Superior temporal gyrus (tissue), 1 donor: Measurements from ENCODE around the gene TMEM108.
A peak's percentile ranks its signal among the peaks of the same experiment; 100 is the strongest.

Experiments used
- DNase-seq: peaks from one replicate; pipeline ENCODE4 v3.0.0-alpha.2; 2016; ENCODE audit errors: extremely low spot score

TMEM108 gene

DNA sequence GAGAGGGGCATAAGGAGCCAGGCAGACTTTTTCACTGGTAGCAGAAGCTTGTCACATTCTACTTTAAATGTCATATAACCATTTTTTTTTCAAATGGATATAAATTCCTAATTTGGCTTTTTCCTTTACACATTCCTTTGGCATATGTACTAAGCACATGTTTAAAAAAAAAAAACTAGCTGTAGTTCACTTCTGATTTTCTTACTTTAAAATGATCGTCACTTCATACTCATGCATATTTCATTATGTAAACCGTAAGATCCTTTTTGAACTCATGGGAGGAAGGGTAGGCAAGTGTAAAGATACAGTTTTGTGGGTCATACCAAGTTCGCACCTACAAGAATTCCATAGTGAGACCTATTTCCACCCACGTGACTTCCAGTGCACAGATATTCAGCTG, 316.5 kb downstream of the TMEM108 start:
- no peak for DNase-seq

DNA sequence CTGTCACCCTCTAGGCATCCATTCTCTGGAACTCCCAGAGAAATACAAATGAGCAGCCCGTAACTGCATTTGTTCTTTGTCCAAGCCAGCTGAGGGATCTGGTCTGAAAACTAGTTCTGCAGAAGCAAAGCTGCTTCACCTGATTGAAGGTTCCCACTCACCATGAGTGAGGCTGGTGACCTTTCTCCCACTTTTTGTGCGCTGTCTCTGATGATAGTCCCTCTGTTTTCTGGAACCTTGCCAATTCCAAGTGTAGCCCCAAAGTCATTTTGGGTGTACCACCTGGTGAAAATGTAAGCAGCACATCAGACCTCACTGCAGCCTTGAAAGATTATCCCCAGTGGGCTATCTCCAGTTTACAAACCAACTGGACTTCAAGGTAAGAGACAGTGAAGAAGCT, 322.3 kb downstream of the TMEM108 start:
- no peak for DNase-seq

DNA sequence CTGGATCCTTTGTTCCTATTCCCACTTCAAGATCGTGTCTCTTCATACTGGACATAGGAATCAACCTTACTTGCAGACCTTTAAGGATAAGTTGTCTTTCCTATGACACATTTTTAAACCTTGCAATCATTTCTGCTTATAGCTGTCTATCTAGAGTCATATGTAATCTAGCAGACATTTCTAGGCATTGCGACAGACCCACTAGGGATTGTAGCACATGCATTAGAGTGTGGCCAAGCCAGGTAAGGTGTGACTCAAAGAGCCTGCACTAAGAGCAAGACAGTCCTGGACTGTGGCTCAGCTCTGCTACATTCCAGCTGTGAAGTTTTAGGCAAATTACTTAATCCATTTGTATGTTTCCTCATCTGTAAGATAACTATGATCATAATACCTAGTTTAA, 322.8 kb downstream of the TMEM108 start:
- DNase-seq: no peak

DNA sequence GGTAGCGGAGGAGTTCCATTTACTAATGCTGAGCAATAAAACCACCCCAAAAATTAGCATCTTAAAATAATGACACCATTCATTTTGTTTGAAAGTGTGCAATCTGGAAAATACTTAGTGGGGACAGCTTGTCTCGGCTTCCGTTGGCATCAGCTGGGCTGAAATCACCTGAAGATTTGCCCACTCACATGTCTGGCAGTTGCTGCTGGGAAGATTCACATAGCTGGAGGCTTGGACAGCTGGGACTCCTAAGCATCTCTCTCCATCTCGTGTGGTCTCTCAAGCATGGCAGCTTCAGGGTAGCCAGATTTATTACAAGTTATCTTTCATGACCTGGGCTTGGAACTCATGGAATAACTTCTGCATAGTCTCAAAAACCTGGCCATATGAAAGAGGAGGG, 323.2 kb downstream of the TMEM108 start:
- DNase-seq: no peak

DNA sequence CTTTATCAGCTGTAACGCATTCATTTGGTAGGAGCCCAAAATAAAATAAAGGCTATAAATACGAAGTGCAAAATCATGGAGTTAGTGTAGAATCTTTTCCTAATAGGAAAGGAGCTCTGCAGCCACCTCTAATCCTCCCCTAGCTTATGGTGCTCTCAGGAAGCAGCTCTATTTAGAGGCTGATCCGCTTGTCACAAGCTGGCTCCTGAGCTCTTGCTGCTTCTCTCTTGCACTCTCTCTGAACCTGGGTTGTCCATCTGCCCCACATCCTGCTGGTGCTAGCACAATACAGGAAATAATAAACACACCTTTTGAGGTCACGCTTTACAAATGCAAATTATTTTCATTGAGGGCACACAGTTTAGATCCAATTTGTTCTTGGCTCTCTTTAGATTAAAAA, 324.3 kb downstream of the TMEM108 start:
- no peak for DNase-seq

DNA sequence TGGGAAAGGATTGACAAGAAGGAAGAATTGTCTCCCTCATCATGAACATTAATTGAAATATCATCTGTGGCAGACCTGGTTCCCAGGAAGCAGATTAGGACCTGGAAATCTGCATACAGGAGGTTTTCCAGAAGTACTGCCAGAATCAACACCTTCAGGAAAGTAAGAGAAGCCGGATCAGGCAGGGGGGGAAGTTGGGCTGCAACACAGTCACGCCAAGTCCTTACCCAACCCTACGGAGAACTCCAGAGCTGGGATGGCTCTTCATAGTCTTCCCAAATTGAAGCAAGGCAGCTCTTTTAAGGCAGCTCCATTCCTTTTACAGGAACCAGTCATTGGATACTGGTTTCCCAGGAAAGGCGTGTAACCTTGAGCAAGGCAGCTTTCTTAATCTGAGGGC, 326.5 kb downstream of the TMEM108 start:
- DNase-seq: no peak

DNA sequence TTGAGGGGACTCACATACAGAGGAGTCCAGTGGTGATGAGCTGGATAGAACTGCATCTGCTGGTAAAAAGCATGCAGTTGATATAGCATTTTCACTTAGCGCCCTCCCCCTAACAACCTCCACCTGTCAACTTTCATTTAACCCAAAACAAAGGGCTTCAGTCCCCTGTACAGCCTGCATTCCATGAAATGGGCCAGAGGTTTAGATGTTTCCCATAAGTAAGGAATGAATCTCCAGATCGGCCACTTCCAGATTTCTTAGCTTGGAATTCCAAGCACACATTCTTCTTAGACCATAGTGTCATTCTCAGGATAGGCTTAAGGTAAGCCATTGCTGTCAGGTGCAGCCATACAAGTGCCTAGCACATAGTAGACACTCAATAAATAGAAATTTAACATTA, 328.7 kb downstream of the TMEM108 start:
- no peak for DNase-seq

DNA sequence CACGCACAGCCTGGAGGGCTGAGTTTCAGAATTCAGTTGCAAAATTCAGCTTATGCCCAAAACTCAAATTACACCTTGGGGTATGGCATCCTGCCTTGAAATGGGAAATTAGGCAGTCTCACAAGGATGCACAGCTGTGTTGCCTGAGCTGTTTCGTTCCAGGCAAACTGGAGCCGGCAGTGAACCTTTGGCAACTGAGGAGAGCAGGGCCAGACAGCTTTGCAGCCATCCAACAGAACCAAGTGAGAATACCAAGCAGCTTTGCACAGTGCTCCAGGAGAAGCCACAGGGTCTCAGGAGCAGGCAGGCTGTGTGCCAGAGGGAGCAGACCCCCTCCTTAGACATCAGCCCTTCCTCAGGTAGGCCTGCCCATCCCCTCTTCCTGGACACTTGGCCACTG, 329.2 kb downstream of the TMEM108 start:
- DNase-seq: no peak

DNA sequence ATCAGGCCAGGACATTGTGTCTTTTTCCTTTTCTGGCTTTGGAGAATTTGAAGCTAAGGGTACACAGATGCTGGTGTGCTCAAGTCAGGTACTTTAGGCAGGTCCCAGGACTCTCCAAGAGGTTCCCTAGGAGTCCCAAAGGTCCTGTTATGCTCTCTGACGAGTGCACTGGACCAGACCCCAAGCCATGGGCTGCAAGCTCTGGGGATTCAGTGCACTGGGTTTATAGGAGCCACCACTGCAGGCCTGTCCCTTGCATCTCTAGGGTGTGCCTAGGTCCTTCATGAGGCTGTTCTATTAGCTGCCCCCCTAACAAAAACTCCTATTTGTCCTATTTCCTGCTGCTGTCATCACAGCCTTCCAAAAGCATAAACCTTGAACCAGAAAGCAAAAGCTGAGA, 329.8 kb downstream of the TMEM108 start:
- no peak for DNase-seq

DNA sequence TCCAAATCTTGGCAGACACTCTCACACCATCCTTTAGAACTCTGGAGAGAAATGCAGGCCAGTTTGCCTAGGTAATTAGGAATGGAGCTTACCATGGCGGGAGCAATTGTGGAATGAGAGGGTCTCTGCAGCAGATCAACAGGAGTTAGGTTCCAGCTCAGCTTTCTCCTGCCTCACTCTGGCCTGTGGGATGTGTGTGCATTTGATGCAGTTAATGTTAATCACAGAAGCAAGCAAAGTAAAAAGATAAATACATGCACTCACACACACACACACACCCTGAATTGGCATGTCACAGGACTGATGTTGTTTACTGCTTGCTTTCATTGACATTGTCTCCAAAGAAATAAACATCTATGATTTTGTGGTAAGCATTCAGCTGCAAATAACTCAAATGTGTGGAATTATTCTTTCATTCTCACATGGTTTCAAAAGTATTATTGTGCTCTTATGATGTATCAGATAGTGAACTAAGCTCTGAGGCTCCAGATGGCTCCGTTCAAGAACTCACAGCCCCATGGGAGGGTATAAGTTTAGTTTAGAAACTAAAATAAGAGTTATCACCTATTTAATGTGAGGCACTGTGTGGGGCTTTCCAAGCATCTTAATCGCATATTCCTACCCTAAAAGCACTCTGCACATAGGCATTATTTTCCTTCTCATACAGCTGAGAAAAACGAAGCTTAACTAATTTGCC, 330.3 kb downstream of the TMEM108 start:
- DNase-seq: no peak

DNA sequence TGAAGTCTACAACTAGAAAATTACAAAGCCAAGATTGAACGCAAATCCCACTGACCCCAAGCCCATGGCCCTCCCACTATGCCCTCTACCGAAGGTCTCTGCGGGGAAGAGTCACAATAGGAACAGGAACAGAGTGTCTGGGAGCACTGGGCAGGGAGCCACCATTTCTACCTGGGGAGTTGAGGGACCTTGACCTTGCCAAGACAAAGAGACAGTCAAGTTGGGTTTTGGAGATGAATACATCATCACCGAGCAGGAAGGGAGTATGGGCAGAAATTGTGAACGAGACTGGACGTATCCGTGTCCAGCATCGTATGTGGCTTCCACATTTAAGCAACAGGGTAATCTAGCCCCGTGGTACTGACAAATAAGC, 330.9 kb downstream of the TMEM108 start:
- DNase-seq: no peak

DNA sequence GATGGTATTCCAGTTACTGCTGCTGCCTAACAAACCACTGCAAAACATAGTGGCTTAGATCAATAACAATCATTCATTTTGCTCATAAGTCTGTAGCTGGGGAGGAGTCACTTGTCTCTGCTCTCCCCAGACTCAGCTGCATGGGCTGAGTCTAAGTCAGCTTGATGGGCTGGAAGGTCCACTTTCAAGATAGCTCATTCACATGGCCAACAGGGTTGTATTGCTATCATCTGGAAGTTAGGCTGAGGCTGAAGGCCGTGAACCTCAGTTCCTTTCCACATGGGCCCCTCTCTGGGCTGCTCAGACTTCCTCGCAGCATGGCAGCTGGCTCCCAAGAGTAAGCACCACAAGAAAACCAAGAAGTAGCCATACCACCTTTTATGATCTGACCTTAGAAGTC, 333.0 kb downstream of the TMEM108 start:
- DNase-seq: no peak

DNA sequence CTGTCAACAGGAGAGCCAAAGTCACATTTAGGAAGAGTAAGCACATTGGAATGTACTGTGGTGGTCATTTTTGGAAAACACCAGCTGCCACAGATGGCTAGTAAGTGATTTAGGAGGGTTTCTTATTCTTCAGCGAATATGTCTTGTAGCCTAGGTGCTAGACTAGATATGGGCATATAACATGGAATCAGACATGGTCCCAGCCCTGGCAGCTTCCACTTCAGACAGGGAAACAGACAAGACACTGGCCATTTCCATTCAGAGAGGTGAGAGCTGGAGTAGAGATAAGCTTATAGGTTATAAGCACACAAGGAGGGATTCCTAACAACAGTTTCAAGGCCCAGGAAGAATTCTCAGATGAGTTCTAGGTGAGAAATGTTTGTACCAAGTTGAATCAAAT, 333.5 kb downstream of the TMEM108 start:
- DNase-seq: no peak

DNA sequence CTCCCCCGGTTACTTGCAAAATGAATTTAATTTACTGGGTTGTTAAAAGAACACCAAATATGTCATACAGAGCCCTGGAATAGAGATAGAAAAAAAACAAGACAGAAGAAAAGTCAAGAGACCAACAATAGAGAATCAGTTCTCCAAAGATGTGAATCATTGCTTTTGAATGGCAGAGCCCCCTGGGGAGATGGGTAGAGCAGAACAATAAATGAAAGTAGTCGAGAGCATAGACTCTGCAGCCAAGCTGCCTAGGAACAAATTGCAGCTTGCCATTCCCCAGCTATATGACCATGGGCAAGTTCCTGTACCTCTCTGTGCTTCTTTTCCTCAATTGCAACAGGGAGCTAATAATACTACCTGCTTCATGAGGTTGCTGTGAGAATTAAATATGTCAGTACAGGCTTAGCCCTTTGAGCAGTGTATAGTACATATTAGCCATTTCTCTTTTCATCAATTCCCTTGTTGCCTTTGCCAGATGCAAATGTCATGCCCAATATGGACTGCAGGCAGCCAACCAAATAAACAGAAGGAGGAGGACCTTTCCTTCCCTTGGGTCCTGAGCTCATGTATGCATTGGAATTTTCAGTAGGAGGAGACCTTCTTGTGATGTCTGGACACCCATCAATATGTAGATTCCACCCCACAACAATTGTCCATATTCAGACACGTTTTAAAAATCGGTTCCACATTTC, 336.7 kb downstream of the TMEM108 start:
- DNase-seq: no peak

DNA sequence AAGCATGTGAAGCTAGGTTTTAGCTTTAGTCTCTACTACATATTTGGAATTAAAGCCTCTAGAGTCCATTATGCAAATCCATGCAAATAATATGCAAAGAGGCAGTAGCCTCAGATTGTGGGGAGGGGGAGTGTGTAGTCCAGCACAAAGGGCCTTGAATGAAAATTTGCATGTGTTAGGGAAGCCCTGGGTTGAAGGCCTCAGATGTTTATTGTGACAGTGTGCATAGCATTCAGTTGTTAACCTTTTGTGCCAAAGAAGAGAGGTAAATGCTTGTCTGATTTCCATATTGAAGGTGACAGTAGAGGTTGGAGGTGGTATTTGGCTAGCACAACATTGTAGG, 337.2 kb downstream of the TMEM108 start:
- DNase-seq: no peak

DNA sequence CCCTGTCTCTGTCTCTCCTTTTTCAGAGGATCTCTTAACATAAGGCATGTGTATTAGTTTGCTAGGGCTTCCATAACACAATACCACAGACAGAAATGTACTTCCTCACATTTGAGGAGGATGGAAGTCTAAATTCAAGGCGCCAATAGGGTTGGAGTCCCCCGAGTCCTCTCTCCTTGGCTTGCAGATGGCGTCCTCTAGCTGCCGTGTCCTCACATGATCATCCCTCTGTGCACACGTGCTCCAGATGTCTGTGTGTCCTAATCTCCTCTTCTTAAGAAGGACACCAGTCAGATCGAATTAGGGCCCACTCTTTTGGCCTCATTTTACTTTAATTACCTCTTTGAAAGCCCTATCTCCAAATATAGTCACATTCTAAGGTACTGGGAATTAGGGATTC, 338.6 kb downstream of the TMEM108 start:
- DNase-seq: no peak

DNA sequence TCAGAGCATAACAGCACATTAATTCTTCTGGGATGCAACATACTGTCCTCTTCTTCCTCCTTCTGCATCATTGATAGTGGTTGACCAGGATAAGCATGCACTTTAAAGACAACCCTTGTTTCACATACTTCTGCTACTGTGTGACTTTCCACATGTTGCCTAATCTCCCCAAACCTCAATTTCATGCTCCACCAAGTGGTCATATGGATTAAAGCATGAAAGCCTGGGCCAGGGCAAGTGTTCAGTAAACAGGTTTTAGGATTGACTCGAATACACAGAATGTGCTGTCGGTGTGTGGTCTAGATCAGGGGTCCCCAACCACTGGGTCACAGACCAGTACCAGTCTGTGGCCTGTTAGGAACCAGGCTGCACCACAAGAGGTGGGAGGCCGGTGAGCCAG, 339.2 kb downstream of the TMEM108 start:
- DNase-seq: peak; percentile 81

DNA sequence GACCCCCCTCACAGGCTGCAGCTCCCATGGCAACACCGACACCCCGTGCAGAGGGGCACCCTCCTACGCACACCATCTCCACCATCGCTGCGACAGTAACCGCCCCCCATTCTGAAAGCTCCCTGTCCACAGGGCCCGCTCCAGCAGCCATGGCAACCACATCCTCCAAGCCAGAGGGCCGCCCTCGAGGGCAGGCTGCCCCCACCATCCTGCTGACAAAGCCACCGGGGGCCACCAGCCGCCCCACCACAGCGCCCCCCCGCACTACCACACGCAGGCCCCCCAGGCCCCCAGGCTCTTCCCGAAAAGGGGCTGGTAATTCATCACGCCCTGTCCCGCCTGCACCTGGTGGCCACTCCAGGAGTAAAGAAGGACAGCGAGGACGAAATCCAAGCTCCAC, 341.7 kb downstream of the TMEM108 start:
- no peak for DNase-seq

DNA sequence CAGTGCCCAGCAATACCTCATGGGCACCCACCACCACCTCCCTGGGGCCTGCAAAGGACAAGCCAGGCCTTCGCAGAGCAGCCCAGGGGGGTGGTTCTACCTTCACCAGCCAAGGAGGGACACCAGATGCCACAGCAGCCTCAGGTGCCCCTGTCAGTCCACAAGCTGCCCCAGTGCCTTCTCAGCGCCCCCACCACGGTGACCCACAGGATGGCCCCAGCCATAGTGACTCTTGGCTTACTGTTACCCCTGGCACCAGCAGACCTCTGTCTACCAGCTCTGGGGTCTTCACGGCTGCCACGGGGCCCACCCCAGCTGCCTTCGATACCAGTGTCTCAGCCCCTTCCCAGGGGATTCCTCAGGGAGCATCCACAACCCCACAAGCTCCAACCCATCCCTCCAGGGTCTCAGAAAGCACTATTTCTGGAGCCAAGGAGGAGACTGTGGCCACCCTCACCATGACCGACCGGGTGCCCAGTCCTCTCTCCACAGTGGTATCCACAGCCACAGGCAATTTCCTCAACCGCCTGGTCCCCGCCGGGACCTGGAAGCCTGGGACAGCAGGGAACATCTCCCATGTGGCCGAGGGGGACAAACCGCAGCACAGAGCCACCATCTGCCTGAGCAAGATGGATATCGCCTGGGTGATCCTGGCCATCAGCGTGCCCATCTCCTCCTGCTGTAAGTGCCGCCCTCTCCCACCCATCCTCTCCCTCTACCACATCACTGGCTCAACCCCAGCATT, 342.5 kb downstream of the TMEM108 start:
- DNase-seq: no peak

DNA sequence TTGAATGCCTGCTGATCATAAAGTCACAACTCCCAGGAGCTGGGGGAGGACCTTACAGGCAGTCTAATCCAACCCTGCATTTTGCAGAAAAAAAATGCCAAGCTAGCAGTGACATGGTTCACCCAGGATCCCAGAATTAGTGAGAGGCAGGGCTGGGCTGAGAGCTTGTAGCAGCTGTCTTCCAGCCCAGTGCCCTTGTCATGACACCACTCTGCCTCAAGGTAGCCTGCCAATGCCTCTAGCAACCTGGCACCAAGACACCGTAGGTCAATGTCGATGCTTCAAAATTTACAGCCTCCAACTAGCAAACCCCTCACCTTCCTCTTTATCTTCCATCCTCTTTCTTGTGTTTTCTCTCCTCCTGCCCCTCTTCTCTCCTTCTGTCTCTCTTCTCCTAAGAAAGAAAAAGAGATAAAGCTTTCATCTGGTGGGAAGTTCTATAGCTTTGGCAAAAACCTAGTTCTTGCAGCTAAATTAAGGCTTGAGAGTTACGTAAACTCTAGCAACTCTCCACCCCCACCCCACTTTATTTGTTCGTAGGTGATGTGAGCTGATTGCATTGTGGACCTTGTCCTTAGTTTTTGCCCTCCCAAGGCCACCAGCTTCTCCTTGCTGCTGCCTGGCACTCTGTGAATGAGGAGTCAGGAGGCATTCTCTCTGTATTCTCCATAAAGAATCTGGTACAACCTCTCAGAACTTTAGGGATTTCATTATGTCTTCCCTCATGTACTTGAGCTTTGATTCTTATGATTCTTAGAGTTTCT, 343.3 kb downstream of the TMEM108 start:
- DNase-seq: no peak

DNA sequence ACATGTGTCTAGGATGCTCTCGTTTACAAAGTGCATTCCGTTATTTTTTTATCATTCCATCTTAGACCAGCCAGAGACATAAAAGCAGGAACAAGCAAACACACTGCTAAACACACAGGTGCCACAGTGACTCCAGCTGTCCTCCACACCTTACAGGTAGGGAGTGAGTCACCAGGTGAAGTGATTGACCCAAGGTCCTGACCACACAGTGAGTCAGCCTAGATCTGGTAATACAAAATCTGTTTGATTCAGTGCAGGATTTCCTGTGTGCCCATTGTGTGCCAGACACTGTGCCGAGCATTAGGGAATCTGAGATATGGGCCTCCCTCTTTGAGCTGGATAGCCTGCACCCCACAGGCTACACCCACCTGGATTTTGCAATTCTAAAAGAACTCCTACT, 345.0 kb downstream of the TMEM108 start:
- DNase-seq: no peak

DNA sequence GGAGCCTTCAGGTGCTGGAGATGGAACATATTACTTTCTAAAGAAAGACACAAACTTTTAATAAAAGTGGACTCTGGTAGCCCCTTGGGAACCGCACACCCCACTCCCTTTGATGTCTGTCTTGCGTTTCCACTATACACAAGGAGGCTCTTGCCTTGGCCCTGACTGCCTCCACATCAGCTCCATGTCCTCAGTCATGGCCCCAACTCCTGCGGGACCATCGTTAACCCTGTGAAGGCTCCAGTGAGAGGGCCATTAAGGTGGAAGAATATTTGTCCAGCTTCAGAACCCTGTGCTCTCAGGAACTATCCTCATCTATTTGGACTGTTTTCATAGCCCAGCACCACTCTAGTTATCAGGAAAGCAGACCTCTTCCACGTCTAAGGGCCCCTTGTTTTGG, 345.6 kb downstream of the TMEM108 start:
- DNase-seq: no peak
